Measurements from ENCODE around the gene EPM2AIP1. TPM values are rescaled to one million over a fixed set of nuclear protein-coding genes. Genes with fewer than 3 reads are reported as not detected.
A peak's percentile ranks its signal among the peaks of the same experiment; 100 is the strongest.

EPM2AIP1 gene
- total and polyA plus RNA-seq, 2 of the 8 experiments (the other 6 are each of a cell fraction or from before 2014, with no cell fraction given): 6.6 to 9.0 TPM

GRCh38 chr3:36964817-36965216, 28.1 kb downstream of the EPM2AIP1 start:
- Histone ChIP-seq H2BK15ac (ENCODE audit: low read length) (no peak overlapping the region), H3K23ac (ENCODE audit: insufficient read length) (no peak overlapping the region), H2BK5ac (ENCODE audit: low read depth, low read length) (no peak overlapping the region), H2BK120ac (replicated peaks; ENCODE audit: low read depth, low read length) (no peak overlapping the region), H3K4me1 (replicated peaks in 1 of 4; ENCODE audit: control insufficient read depth in 3 of 4, insufficient read depth in 4 of 4, low read length in 3 of 4) (peaks cover 0 to 13% (median 5%) of the 10 kb centered on the region in 4 experiments; a peak in 5 of 7 replicates), H3K27me3 (replicated peaks in 1 of 4; ENCODE audit: control insufficient read depth in 3 of 4, extremely low read depth in 1 of 4, insufficient read depth in 3 of 4, low read length in 3 of 4) (no peaks in the 10 kb centered on the region), H3K18ac (ENCODE audit: extremely low read depth, low read length) (no peak overlapping the region), H3K79me2 (ENCODE audit: control insufficient read depth in 1 of 2, insufficient read depth in 2 of 2, low read length in 2 of 2) (no peaks in the 10 kb centered on the region), H3K23me2 (ENCODE audit: low read depth, low read length) (no peaks in the 10 kb centered on the region), H3K4ac (replicated peaks; ENCODE audit: insufficient read length, low read depth, low read length) (no peak overlapping the region), H4K5ac (ENCODE audit: insufficient read length, low read depth, low read length) (no peak overlapping the region), H3K9me3 (ENCODE audit: insufficient read depth in 2 of 2, low read depth in 1 of 2, low read length in 1 of 2) (no peaks in the 10 kb centered on the region), H3K9ac (replicated peaks in 1 of 4; ENCODE audit: extremely low read depth in 1 of 4, low read depth in 3 of 4, low read length in 3 of 4) (no peak overlapping the region), H4K8ac (ENCODE audit: extremely low read depth, insufficient read depth, low read length) (no peak overlapping the region; the same call in 1 of the 2 replicates), H3K4me2 (ENCODE audit: insufficient read depth in 1 of 2, low read depth in 2 of 2, low read length in 2 of 2) (peak overlapping the region in 1 of 2 experiments; percentile 60; a peak in 2 of 4 replicates), H4K91ac (replicated peaks; ENCODE audit: insufficient read length, low read length) (no peak overlapping the region), H2BK20ac (ENCODE audit: low read length) (no peak overlapping the region), H3K4me3 (ENCODE audit: extremely low read depth in 1 of 4, insufficient read depth in 2 of 4, low read depth in 3 of 4, low read length in 4 of 4) (no peak overlapping the region), H4K20me1 (replicated peaks in 1 of 2; ENCODE audit: control insufficient read depth in 1 of 2, insufficient read depth in 2 of 2, low read length in 2 of 2) (no peaks in the 10 kb centered on the region), H2AK5ac (ENCODE audit: low read depth, low read length) (no peak overlapping the region), H2AFZ (ENCODE audit: low read length) (no peak overlapping the region), H3K14ac (ENCODE audit: insufficient read length) (no peak overlapping the region), H3K79me1 (ENCODE audit: low read depth, low read length) (no peaks in the 10 kb centered on the region), H3K27ac (ENCODE audit: low read depth, low read length) (no peak overlapping the region), H2BK12ac (ENCODE audit: low read depth, low read length) (no peak overlapping the region), H3K36me3 (ENCODE audit: control insufficient read depth in 2 of 4, insufficient read depth in 4 of 4, low read length in 3 of 4) (no peaks in the 10 kb centered on the region), H3K56ac (replicated peaks; ENCODE audit: insufficient read length, low read depth, low read length) (no peak overlapping the region)
- FAIRE-seq (no peak), DNase-seq (ENCODE audit: low read depth in 1 of 2, low spot score in 2 of 2) (no peak)
- POLR2A ChIA-PET (ENCODE audit: partially characterized antibody): interaction anchor here (1.3 kb wide), 1 partner anchor 14 kb away, joined by 4 read pairs; no protein-coding TSS in a partner anchor
- TF ChIP-seq KDM1A (IDR thresholded peaks at IDR 0.05; ENCODE audit: borderline replicate concordance, low read length) (no peak), YY1 (IDR thresholded peaks at IDR 0.05; ENCODE audit: low read depth, low read length) (no peak), CTBP2 (IDR thresholded peaks at IDR 0.05; ENCODE audit: borderline replicate concordance, insufficient read depth, insufficient read length, low read length) (no peak), TBP (IDR thresholded peaks at IDR 0.05; ENCODE audit: low read depth, low read length) (no peak), EP300 (IDR thresholded peaks at IDR 0.05; ENCODE audit: borderline replicate concordance in 1 of 2, low read depth in 2 of 2, low read length in 2 of 2) (no peak), POLR2AphosphoS5 (IDR thresholded peaks at IDR 0.05; ENCODE audit: low read depth, low read length) (no peak), TAF7 (optimal IDR thresholded peaks at IDR 0.05; ENCODE audit: borderline replicate concordance, low read depth, low read length) (no peak), RFX5 (IDR thresholded peaks at IDR 0.05; ENCODE audit: borderline replicate concordance, low read depth, low read length) (no peak)
- CTCF ChIA-PET (ENCODE audit: partially characterized antibody): interaction anchor here (0.9 to 2.6 kb wide), 4 partner anchors 8 to 59 kb away, joined by 3 to 20 read pairs (median 5); no protein-coding TSS in a partner anchor
